Activated CD8-positive, alpha-beta T cell treated with anti-CD3 and anti-CD28 coated beads, Interleukin-2, amount 10 ng/mL, durations not matched to agents 7 days and 5 days (primary cell): Measurements from ENCODE around the gene NRCAM. TPM values are rescaled to one million over a fixed set of nuclear protein-coding genes. Genes with fewer than 3 reads are reported as not detected.

Source experiments
- ATAC-seq: fragments of 150-1000 bp; cut with Tn5 transposase; one replicate; pipeline ENCODE4 v1.10.0; 2021; ENCODE audit warnings: moderate library complexity
- CTCF ChIA-PET: fragments of 350-600 bp; sonication (Branson Sonifier 250); formaldehyde crosslinking; loops from one replicate; lab custom pipeline; 2021; ENCODE audit warnings: antibody characterized with exemption; lab: Charles Lee
- POLR2A ChIA-PET: fragments of 350-600 bp; sonication (Branson Sonifier 250); formaldehyde crosslinking; loops from one replicate; lab custom pipeline; 2021; ENCODE audit warnings: antibody characterized with exemption; lab: Charles Lee
- DNase-seq: peaks from one replicate; pipeline ENCODE4 v3.0.0-alpha.2; 2020
- H3K27ac Mint-ChIP-seq: one replicate; pipeline ENCODE4 v1.8.0; 2021; ENCODE audit warnings: mild to moderate bottlenecking, mixed read lengths
- H3K27me3 Mint-ChIP-seq: one replicate; pipeline ENCODE4 v1.8.0; 2021; ENCODE audit warnings: low read depth, mixed read lengths
- H3K36me3 Mint-ChIP-seq: one replicate; pipeline ENCODE4 v1.8.0; 2021; ENCODE audit warnings: low read depth, mixed read lengths
- H3K4me1 Mint-ChIP-seq: one replicate; pipeline ENCODE4 v1.8.0; 2021; ENCODE audit warnings: low read depth, mixed read lengths
- H3K4me3 Mint-ChIP-seq: one replicate; pipeline ENCODE4 v1.8.0; 2021; ENCODE audit warnings: mild to moderate bottlenecking, mixed read lengths
- H3K9me3 Mint-ChIP-seq: one replicate; pipeline ENCODE4 v1.8.0; 2022; ENCODE audit warnings: mixed read lengths; ENCODE audit not compliant: insufficient read depth
- total RNA-seq, 2 experiments: library from RNA; stranded (reverse); gene quantifications; one replicate each; pipeline ENCODE4 v1.2.3, GENCODE V29; 2021

Gene NRCAM
- total RNA-seq, 2 experiments from 2014 or later: 0.05 to 0.47 TPM

DNA sequence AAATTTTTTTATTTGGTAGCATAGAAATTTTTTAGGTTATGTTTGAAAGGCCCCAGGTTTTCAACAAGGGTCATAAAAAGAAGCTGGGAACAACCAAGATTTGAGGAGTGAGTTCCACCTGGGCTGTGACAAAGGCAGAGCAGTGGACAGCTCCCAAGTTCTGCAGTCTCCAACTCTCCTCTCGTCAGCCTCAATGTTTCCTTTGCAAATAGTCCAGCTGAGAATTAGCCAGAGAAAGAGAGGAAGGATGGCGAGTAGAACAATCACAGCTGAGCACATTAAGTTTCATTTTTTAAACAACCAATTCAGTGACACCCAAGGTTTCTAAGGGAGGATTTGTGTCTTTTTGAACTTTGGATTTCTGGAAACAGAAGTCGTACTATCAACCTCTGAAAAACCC is 143.2 kb downstream of the NRCAM start:
- ATAC-seq (no peak), DNase-seq (no peak)
- ChIA-PET CTCF (no interaction called here), POLR2A (no interaction called here)
- Mint-ChIP-seq H3K36me3 (no peaks in the 10 kb centered on the region), H3K4me1 (no peaks in the 10 kb centered on the region), H3K9me3 (no peaks in the 10 kb centered on the region), H3K4me3 (no peak overlapping the region), H3K27me3 (no peaks in the 10 kb centered on the region), H3K27ac (no peak overlapping the region)

GRCh38 chr7:108311446-108312168 is 144.6 kb downstream of the NRCAM start:
- H3K36me3 Mint-ChIP-seq: no peaks in the 10 kb centered on the region
- H3K4me1 Mint-ChIP-seq: no peaks in the 10 kb centered on the region
- no peak overlapping the region for H3K4me3 Mint-ChIP-seq
- ChIA-PET POLR2A (no interaction called here), CTCF (no interaction called here)
- no peak for ATAC-seq
- DNase-seq: no peak
- no peaks in the 10 kb centered on the region for H3K27me3 Mint-ChIP-seq
- no peak overlapping the region for H3K27ac Mint-ChIP-seq
- H3K9me3 Mint-ChIP-seq: no peaks in the 10 kb centered on the region

- no peaks in the 10 kb centered on the region for H3K36me3 Mint-ChIP-seq
- H3K9me3 Mint-ChIP-seq: no peaks in the 10 kb centered on the region
- H3K4me3 Mint-ChIP-seq: no peak overlapping the region
- ChIA-PET CTCF (no interaction called here), POLR2A (no interaction called here)
- H3K27me3 Mint-ChIP-seq: no peaks in the 10 kb centered on the region
- DNase-seq (no peak), ATAC-seq (no peak)
- no peak overlapping the region for H3K27ac Mint-ChIP-seq
- H3K4me1 Mint-ChIP-seq: no peaks in the 10 kb centered on the region
Observed at GRCh38 chr7:108310351-108310750, 145.9 kb downstream of the NRCAM start.

GRCh38 chr7:108308903-108309302 is 147.3 kb downstream of the NRCAM start:
- DNase-seq (no peak), ATAC-seq (no peak)
- Mint-ChIP-seq H3K27me3 (no peaks in the 10 kb centered on the region), H3K9me3 (no peaks in the 10 kb centered on the region), H3K27ac (no peak overlapping the region), H3K36me3 (no peaks in the 10 kb centered on the region), H3K4me3 (no peak overlapping the region), H3K4me1 (no peaks in the 10 kb centered on the region)
- CTCF ChIA-PET: no interaction called here
- POLR2A ChIA-PET: no interaction called here

- ATAC-seq (no peak), DNase-seq (no peak)
- Mint-ChIP-seq H3K4me1 (no peaks in the 10 kb centered on the region), H3K9me3 (no peaks in the 10 kb centered on the region), H3K27me3 (no peaks in the 10 kb centered on the region), H3K36me3 (no peaks in the 10 kb centered on the region), H3K27ac (no peak overlapping the region), H3K4me3 (no peak overlapping the region)
- POLR2A ChIA-PET: no interaction called here
- CTCF ChIA-PET: no interaction called here
Observed at GRCh38 chr7:108308276-108308675, 148.0 kb downstream of the NRCAM start.

- Mint-ChIP-seq H3K27ac (no peak overlapping the region), H3K4me3 (no peak overlapping the region), H3K27me3 (no peaks in the 10 kb centered on the region), H3K4me1 (no peaks in the 10 kb centered on the region), H3K36me3 (no peaks in the 10 kb centered on the region), H3K9me3 (no peaks in the 10 kb centered on the region)
- no peak for ATAC-seq
- no peak for DNase-seq
- ChIA-PET CTCF (no interaction called here), POLR2A (no interaction called here)
Observed at GRCh38 chr7:108307595-108307994, 148.6 kb downstream of the NRCAM start.

DNA sequence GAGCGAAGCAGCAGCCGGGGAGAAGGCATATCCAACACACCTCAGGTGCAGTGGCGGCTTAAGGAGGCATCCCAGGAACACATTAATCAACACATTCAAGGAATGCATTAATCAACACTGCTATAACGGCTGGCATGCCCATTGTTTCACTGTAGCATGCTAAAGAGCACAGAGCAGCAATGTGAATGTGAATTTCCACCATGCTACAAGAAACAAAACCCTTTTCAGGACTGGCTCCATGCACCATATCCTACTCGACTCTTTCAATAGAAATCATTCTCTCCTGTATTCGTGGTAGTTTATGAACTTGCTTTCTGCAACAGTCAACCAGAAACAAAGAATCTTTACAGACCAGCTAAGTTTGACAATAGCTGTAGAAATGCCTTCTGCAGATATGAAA is 149.0 kb downstream of the NRCAM start:
- H3K9me3 Mint-ChIP-seq: no peaks in the 10 kb centered on the region
- no peaks in the 10 kb centered on the region for H3K4me1 Mint-ChIP-seq
- ATAC-seq (no peak), DNase-seq (no peak)
- no peak overlapping the region for H3K27ac Mint-ChIP-seq
- POLR2A ChIA-PET: no interaction called here
- no peaks in the 10 kb centered on the region for H3K36me3 Mint-ChIP-seq
- no peaks in the 10 kb centered on the region for H3K27me3 Mint-ChIP-seq
- no peak overlapping the region for H3K4me3 Mint-ChIP-seq
- CTCF ChIA-PET: no interaction called here

DNA sequence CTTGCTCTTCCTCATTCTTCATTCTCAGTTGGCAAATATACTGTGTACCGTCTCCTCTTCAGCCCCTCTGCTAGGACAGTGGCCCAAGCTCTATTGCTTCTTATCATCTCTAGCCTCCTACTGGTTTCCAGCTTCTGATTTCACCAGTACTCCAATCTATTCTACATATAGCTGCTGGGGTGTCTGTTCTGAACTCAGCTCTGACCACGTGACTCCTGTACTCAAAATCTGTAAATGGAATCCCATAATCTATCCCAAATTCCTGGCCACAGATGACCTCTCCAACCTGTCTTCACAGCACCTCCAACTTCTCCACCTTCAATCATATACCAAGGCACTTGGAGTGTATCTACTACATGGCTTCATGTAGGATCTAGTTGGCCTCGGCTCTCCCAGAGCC is 152.9 kb downstream of the NRCAM start:
- ChIA-PET POLR2A (no interaction called here), CTCF (no interaction called here)
- H3K4me1 Mint-ChIP-seq: no peaks in the 10 kb centered on the region
- H3K27me3 Mint-ChIP-seq: no peaks in the 10 kb centered on the region
- no peak overlapping the region for H3K27ac Mint-ChIP-seq
- ATAC-seq (no peak), DNase-seq (no peak)
- H3K36me3 Mint-ChIP-seq: no peaks in the 10 kb centered on the region
- H3K4me3 Mint-ChIP-seq: no peak overlapping the region
- H3K9me3 Mint-ChIP-seq: no peaks in the 10 kb centered on the region

DNA sequence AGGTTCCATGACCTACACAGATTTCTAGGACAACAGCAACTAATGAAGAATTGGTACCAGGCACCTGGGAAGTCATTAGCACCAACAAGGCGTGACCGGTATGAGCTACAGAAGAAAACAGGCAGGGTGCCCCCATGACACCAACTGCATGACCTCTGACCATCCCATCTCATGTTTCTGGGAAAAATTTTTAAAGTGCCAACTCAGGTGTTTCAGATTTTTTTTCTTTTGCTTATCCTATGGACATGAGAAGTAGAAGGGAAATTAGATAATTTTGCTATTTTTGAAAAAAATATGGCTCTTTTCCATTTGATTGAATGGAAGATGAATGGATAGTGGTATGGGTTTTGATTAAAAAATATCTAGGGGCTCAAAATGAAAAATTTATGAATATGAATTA is 154.8 kb downstream of the NRCAM start:
- ATAC-seq: no peak
- Mint-ChIP-seq H3K27ac (no peak overlapping the region), H3K36me3 (no peaks in the 10 kb centered on the region), H3K4me1 (no peaks in the 10 kb centered on the region), H3K9me3 (no peaks in the 10 kb centered on the region), H3K4me3 (no peak overlapping the region), H3K27me3 (no peaks in the 10 kb centered on the region)
- ChIA-PET POLR2A (no interaction called here), CTCF (no interaction called here)
- DNase-seq: no peak

DNA sequence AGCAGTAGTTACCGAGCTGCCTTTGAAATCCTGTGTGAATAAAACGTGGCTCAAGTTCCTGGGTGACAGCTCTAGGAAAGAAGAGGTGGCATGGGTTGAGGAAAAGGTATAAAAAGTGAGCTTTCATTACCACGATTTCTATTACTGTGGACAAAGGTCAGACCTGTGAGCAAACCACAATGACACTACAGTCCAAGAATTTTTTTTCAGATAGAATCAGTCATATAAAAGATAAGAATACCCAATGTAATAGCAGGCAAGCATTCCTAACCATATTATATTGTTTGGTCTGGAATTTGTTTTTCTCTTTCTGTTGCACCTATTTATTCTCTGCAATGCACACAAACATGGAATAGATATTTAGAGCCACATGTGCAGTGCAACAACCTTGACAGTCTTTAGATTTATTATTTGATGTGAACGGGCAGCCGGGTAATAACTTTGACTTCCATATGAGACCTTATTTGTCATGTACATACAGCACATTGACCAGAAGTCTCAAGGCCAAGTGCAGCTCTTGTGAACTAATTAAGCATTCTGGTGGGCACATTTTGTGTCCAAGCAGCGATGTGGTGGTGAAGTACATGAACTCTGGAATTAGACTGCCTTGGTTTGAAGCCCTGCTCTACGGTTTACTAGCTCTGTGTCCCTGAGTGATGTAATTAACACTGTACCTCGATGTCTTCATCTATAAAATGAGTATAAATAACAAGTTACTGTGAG is 156.8 kb downstream of the NRCAM start:
- no peak overlapping the region for H3K4me3 Mint-ChIP-seq
- H3K36me3 Mint-ChIP-seq: no peaks in the 10 kb centered on the region
- no peaks in the 10 kb centered on the region for H3K4me1 Mint-ChIP-seq
- no peak for DNase-seq
- no peaks in the 10 kb centered on the region for H3K27me3 Mint-ChIP-seq
- POLR2A ChIA-PET: no interaction called here
- no peak for ATAC-seq
- CTCF ChIA-PET: no interaction called here
- H3K27ac Mint-ChIP-seq: no peak overlapping the region
- H3K9me3 Mint-ChIP-seq: no peaks in the 10 kb centered on the region

DNA sequence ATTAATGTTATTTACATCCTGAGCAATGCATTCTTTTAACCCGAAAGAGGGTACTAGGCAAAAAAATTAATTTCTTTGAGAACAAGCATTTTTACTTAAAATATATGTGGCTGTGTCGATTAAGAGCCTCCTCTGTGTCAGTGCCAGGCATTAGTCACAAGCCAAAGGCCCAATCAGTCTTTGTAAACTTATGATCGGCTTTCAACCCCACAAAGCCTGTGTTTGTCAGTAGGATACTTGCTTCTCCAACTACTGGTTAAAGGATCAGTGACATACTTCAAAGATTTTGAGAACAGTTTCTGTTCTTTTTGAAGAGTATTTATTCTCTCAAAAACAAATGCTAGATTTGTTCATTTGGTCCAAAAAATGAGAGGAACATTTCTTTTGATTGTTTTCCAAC is 159.3 kb downstream of the NRCAM start:
- no peaks in the 10 kb centered on the region for H3K27me3 Mint-ChIP-seq
- no peaks in the 10 kb centered on the region for H3K4me1 Mint-ChIP-seq
- ChIA-PET POLR2A (no interaction called here), CTCF (no interaction called here)
- H3K9me3 Mint-ChIP-seq: no peaks in the 10 kb centered on the region
- no peak for DNase-seq
- H3K27ac Mint-ChIP-seq: no peak overlapping the region
- no peak overlapping the region for H3K4me3 Mint-ChIP-seq
- ATAC-seq: no peak
- no peaks in the 10 kb centered on the region for H3K36me3 Mint-ChIP-seq

GRCh38 chr7:108294595-108294994 is 161.6 kb downstream of the NRCAM start:
- Mint-ChIP-seq H3K27me3 (no peaks in the 10 kb centered on the region), H3K9me3 (no peaks in the 10 kb centered on the region), H3K27ac (no peak overlapping the region), H3K4me3 (no peak overlapping the region), H3K4me1 (no peaks in the 10 kb centered on the region), H3K36me3 (no peaks in the 10 kb centered on the region)
- ChIA-PET CTCF (no interaction called here), POLR2A (no interaction called here)
- no peak for DNase-seq
- no peak for ATAC-seq
